Stimulated activated naive CD4-positive, alpha-beta T cell treated with Interleukin-2 at 50 U/mL for 16 hours (primary cell): ENCODE measurements around the gene DISP2.

Experiments
- DNase-seq: peaks from one replicate; lab custom pipeline; 2025; lab: John Stamatoyannopoulos, UW

Gene DISP2, protein sequence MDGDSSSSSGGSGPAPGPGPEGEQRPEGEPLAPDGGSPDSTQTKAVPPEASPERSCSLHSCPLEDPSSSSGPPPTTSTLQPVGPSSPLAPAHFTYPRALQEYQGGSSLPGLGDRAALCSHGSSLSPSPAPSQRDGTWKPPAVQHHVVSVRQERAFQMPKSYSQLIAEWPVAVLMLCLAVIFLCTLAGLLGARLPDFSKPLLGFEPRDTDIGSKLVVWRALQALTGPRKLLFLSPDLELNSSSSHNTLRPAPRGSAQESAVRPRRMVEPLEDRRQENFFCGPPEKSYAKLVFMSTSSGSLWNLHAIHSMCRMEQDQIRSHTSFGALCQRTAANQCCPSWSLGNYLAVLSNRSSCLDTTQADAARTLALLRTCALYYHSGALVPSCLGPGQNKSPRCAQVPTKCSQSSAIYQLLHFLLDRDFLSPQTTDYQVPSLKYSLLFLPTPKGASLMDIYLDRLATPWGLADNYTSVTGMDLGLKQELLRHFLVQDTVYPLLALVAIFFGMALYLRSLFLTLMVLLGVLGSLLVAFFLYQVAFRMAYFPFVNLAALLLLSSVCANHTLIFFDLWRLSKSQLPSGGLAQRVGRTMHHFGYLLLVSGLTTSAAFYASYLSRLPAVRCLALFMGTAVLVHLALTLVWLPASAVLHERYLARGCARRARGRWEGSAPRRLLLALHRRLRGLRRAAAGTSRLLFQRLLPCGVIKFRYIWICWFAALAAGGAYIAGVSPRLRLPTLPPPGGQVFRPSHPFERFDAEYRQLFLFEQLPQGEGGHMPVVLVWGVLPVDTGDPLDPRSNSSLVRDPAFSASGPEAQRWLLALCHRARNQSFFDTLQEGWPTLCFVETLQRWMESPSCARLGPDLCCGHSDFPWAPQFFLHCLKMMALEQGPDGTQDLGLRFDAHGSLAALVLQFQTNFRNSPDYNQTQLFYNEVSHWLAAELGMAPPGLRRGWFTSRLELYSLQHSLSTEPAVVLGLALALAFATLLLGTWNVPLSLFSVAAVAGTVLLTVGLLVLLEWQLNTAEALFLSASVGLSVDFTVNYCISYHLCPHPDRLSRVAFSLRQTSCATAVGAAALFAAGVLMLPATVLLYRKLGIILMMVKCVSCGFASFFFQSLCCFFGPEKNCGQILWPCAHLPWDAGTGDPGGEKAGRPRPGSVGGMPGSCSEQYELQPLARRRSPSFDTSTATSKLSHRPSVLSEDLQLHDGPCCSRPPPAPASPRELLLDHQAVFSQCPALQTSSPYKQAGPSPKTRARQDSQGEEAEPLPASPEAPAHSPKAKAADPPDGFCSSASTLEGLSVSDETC (N-terminal part only)

DNA sequence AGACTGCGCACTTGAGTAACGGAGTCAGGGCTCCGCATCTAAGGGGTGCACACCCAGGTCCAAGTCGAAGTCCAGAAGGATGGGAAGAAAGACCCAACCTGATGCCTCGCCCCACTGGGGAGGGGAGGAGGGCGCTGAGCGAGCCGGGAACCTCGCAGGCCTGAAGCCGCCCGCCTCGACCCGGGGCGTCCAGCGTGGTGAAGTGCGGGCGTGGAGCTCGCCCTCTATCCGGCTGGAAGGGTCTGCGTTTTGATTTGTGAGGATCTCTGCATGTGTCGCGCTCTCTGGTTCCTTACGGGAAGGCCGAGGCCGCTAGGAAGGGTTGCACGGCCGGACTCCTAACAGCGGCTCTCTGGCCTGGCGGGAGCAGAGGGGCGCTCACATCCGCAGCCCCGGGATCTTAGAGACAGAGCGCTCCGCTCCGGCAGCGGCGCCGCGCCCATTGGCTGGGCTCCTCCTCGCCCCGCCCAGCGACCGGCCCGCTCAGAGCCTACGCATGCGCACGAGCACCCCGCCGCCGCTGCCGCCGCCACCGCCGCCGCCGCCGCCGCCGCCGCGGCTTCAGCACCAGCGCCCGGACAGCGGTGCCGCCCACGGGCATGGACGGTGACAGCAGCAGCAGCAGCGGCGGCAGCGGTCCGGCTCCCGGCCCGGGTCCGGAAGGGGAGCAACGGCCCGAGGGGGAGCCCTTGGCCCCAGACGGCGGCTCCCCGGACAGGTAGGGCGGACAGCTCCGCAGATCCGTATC lies at the start of gene DISP2:
Gene DISP2, plus strand, starts transcription at position 497 of the 748 bp plus-strand sequence. Its CDS starts 103 bp downstream, at position 600.
- peak; percentile 86 for DNase-seq

DNA sequence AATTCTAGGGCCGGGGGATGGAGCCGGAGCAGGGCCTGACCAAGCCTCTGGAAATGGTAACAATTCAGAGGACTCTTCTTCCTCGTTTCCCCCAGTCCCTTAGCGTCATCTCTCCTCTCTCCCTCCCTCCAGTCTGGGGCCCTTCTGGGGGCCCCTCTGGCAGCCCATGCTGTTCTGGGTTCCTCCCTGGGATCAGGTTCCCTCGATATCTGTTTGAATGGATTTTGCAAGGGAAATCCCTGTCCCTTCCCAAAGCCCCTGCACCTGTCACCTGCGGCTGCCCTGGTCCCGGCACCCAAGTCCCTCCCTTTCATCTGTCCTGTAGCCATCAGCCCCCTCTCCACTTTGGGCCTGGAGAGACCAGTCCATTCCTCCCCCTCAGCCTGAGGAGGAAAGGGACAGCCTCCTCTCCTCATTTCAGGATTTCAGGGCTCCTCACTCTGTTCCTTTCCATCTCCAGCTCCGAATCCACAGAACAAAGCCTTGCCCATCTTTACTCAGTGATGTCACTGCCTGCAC lies 48.6 kb upstream of the DISP2 start:
- no peak for DNase-seq

DNA sequence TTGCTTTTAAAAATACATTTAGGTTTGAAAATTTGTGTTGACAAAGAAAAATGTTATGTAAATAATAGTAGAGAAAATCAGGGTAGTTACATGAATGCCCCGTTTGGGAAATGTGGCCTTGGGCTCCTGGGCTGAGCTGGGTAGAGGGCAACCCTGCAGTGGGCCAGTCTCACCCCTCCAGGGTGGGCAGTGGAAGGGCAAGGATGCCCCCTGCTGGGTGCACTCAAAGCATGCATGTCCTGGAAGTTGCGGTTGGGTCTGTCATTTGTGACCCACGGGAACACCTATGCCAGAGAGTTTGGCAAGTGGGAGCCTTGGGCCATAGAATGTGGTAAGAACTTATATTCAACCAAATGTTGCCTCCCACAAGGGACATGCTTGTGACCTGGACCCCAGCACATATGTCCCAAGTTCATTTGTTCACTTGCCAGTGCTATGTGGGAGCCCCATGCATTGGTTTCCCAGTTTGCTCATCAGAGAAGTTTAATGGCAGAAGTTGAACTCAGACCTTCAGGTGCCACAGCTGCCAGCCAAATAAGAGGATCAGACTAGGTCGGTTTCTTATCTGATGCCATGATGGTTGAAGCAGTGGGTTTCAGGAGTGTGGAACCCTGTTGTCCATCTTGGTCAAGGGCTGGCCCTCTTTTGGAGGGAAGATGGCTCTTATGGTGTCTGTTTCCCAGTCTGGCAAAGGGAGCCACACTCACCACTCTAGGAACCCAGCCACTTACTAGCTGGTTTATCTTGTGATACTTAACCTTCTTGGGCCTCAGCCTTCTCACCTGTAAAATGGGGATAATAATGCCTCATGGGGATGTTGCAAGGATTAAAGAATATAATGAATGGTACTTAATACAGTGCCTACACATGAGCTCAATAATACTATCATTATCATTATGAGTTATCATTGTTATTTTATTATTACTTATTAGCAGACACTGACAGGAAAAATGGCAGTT lies 47.7 kb upstream of the DISP2 start:
- peak; percentile 45 for DNase-seq

DNA sequence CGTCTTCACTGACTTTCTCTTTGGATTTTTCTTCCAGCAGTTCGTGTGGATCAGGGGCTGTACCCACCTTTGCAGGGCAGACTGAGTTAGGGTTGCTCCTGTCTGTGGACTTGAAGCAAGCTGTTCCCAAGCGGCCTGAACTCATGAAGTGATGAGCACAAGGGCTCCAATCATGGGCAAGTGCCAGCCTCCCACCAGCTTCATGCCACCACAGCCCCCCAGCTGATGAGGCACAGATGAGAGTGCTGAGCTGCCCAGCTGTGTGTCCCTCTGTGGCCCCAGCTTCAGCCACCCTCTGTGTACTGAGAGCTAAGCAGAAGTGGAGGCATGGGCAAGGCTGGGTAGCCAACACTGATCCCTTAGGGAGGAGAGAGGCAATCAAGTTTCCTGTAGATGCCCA lies 47.0 kb upstream of the DISP2 start:
- no peak for DNase-seq

DNA sequence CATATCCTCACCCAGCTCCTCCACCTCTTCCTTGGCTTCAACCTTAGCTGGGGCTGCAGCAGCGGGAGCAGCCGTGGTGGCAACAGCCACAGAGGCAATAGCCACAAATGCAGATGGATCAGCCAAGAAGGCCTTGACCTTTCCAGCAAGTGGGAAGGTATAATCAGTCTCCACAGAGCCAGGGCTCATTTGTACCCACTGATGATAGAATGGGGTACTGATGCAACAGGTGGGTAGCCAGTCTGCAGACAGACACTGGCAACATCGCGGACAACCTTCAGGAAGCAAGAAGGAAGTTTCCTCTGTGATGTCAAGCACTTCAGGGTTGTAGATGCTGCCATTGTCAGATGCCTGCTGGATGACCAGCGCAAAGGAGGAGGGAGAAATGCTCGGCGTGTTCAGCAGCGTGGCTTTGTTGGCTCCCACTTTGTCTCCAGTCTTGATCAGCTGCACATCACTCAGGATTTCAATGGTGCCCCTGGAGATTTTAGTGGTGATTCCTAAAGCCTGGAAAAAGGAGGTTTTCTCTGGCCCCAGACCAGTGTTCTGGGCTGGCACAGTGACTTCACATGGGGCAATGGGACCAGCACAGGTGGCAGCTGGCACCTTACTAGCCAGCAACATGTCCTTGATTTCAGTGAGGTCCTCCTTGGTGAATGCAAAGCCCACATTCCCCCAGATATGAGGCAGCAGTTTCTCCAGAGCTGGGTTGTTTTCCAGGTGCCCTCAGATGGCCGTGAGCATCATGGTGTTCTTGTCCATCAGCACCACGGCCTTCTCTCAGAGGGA lies 45.5 kb upstream of the DISP2 start:
- no peak for DNase-seq

DNA sequence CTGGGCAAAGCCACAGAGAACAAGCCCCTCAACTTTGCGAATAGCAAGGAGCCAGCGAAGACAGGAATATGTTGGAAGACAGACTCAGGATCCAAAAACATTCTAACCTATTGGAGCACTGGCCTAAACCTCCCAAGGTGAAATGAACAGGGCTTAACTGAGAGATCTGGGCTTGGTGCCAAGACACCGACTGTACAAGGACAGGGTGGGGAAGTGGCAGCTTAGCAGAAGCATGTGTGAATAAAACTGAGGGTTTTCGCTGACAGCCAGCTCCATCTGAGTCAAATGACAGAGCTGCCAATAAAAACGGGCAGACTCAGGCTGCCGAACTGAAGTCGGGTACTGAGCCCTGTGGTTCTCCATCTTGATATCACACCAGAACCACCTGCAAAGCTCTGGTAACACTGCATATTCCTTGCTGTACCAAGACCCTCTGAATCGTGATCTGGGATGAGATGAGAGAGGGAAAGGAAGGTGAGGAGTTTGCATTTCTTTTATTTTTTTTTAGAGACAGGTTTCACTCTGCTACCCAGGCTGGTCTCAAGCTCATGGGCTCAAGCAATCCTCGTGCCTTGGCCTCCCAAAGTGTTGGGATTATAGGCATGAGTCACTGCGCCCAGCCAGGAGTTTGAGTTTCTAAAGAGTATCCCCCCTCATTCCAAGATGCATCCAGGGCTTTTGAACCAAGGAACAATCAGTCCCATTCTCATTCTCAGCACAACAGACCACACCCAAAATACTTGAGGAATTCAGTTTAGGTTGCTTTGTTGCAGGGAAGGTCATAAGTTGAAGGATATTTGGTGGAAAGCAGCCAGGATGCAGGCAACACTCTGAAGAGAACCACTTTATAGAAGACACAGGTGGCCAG lies 44.3 kb upstream of the DISP2 start:
- no peak for DNase-seq

DNA sequence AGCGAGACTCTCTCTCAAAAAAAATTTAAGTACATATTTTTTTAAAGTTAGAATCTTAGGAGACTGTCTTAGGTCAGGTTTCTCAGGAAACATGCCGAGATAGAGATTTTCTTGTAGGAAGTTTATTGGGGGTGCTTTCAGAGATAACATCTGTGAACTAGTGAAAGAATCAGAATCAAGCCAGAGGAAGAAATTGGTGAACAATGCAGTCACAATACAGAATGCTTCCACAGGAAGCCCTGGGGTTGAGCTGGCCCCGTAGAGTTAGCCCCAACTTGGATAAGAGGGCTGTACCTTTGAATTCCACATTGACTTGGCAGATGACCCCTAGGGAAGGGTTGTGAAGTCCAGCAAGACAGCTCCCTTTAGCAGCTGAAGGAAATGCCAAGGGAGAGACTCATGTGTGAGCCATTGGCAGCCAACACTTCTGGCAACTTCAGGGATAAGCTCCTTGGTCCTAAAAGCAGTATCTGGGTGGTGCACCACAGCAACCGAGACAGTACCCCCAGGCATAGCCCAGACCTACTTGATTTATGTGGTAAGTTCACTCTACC lies 43.2 kb upstream of the DISP2 start:
- DNase-seq = no peak

DNA sequence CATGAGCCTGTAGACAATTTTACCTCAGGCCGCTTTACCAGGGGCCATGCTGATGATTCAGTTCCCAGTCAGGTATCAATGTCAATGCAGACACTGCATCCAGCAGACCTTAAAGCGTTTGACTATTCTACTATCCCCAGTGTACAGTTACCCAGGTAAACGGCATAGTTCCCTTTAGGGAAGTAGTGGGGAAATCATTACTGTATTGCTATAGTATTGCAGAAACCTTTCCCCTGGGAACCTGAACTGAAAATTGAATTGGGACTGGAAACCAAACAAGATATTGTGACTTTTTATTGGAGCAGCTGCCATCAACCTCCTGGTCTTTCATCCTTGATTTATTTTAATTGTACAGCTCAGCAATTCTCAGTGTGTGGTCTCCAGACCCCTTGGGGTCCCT lies 41.1 kb upstream of the DISP2 start:
- no peak for DNase-seq

DNA sequence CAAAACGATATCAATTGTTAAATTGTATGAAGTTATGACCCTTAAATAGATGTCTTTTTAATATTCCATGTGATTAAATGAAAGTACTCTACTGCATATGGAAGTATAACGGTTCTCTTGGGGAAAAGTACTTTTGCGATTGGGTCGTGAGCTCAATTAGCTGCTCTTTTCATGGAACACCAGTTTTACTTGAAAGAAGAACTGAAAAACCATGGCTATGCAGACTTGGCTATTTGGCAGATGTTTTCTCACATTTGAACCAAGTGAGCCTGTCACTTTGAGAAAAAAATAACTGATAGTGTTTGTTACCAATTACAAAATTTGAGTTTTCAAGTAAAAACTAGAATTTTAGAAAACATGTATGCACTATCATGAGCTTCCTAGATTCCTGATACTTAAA lies 40.4 kb upstream of the DISP2 start:
- no peak for DNase-seq

DNA sequence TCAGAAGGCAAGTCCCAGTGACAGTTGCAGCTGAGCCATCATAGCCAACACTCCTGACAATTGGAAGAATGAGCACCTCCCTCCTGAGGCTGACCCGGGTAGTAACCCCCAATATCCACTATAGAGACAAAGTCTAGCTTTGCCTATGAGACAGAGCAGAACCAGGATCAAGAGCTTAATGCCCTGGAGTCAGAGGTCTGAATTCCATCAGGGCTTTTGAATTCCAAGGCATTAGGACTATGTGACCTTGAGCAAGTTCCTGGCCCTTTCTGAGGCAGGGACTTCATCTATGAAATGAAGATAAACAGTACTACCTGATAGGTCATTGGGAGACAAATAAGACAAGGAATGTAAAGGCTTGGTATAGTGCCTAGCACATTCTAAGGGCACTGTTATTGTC lies 37.6 kb upstream of the DISP2 start:
- DNase-seq = no peak

DNA sequence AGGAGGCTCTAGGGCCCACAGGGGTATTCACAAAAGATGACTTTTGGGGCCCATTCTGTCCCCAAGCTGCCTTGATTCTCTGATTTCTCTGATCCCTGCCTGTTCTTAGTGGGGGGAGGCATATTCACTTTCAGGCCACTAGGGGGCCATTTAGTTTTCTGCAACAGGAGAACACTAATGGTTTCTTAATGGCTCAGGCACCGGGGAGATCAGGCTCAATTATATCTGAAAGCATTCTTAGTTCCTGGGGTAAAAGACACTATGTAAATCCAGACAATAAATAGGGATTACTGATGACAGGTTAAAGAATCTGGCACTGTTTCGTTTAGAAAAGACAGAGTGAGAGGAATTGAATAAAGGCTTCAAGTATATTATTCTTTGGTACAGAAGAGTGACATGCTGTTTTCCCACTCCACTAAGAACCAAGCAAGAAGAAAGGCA lies 37.1 kb upstream of the DISP2 start:
- peak; percentile 26 for DNase-seq

DNA sequence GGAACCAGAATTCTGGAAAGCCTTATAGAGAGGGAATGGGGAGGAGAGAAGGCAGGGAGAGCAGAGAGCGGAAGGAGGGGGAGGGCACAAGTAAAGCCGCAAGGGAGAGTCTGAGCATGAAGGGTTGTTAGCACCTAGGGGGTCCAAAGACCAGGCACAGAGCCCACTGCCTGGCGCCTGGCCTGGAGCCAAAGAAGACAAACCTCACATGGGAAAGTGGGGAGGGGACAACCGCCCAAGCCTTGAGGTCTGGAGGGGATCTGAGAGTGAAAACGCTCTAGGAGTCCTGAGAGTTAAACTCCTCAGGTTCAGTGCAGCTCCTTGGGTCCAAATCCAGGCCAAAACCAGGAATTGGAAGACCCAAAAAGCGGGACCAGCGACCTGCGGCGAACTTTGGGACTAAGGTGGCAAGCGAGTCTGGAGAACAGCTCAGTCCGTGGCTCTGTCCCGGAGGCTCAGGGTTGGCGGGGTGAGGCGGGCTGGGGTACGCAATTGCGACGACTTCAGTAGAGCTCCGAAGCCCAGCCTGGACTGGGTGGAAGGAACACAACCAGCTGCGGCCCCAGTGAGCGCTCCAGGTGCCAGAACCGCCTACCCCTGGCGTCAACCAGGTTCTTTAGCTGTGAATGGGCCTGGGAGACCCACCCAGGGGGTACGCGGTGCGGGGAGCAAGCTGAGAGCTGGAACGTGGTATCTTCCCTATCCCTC lies 35.3 kb upstream of the DISP2 start:
- DNase-seq = no peak

DNA sequence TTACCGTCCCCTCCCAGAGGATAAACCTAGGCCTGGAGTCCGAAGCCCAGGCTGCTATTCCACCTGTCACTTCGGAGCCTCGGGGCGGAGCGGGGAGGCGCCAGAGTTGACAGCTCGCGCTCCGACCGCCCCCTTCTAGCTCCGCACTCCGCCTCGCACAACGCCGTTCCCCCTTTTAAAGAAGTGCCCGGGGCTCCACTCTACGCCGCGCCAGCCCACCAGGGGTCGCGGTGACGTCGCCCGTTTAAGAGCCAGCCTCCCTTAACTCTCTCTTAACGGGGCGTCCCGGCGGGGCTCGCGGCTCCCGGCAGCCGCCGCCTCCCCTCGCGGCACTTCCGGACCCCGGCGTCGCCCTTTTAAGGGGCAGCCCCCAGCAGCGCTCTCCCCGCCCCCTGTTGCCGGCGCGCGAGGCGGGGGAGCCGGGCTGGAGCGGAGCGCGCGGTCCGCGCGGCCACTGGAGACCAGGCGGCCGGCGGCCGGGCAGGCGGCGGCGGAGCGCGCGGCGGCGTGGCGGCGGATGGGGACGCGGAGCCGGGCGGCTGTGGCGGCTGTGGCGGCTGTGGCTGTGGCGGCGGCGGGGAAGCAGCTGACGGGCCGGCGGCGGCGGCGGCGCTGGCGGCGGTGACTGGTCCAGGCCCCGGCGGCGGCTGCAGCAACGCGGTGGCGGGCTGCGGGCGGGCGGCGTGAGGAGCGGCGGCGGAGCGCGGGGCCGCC lies 34.6 kb upstream of the DISP2 start, which contains the start of gene INAFM2:
Gene INAFM2, plus strand, starts transcription at position 454 of the 714 bp plus-strand sequence. CDS start 364 bp downstream, outside the sequence.
- peak; percentile 89 for DNase-seq

DNA sequence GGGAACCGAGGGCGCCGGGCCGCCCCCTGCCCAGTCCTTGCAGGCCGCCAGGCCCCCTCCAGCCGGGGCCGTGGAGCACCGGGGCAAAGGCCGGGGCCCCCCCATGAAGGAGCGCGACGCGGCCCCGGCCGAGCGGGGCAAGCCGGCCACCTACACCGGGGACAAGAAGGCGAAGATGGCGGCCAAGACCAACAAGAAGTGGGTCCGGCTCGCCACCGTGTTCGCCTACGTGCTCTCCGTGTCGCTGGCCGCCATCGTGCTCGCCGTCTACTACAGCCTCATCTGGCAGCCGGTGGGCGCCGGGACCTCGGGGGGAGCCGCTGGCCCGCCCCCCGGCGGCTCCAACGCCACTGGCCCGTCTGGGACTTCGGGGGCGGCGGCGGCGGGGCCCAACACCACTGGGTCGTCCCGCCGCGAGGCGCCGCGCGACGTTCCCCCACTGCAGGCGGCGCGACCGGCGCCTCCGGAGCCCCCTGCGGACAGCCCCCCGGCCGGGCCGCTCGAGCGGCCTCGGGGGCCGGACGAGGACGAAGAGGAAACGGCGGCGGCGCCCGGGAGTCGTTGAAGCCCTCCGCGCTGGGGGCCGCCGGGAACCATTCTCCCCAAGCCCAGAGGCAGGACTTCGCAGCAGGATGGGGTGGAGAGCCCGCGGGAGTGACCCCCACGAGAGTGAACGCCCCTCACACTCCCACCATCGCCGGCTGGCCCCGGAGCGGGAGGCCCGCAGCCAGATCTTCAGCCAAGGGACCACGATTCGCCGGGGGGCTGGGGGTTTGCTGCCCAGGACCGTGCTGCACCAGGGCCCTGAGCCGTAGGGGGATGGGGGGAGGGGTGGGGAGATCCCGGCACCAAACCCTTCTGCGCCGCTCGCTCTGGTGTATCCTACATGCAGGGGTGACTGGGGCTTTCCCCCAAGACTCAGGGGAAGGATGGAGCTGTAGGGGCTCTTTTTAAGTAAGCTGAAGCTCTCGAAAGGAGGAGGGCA lies 33.8 kb upstream of the DISP2 start:
- no peak for DNase-seq

DNA sequence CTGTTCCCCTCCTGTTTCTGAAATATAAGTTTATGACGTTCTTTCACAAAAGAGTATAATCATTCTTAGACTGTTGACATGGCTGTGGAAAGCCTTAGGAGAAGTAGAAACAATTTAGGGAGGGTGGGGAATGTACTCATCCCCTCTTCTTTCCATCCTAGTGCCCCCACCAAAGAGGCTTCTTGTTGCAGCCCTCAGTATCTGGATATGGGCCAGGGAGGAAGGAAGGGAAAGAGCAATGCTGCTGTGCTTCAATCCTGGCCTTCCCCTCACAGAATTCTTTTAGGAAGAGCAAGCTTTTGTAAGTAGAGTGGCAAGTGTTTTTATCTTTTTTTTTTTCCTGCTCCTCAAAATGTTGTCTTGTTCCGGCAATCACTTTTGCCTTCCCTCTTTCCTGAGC lies 32.8 kb upstream of the DISP2 start:
- no peak for DNase-seq
